Measurements from ENCODE around the gene ISM1.

DNA sequence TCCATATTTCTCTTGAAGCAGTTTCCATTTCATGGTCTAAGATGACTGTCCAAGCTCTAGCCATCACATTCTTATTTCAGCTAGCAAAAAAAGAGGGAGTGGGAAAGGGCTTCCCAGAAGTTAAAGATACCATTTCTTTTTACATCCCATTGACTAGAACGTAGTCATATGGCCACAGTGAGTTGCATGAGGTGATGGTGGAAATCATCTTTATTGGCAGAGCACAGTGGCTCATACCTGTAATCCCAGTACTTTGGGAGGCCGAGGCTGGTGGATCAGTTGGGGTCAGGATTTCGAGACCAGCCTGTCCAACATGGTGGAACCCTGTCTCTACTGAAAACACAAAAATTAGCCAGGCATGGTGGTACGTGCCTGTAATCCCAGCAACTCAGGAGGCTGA lies 99.6 kb downstream of the ISM1 start:
- TF ChIP-seq POLR2AphosphoS5 (IDR thresholded peaks at IDR 0.05) (no peak), EP300 (IDR thresholded peaks at IDR 0.05; ENCODE audit: low read depth) (no peak)

Measured in transverse colon (tissue), 3 donors.